Ovary (tissue), 1 donor: ENCODE data around the gene SH3RF3.

Experiments
- EP300 ChIP-seq: sonication (generic); formaldehyde crosslinking; IDR thresholded peaks from one replicate; pipeline ENCODE4 v1.6.1; 2017; ENCODE audit warnings: antibody characterized with exemption
- POLR2A ChIP-seq: fragments of 450-650 bp; IDR thresholded peaks from one replicate; pipeline ENCODE4 v1.6.1; 2017; ENCODE audit warnings: antibody characterized with exemption, mild to moderate bottlenecking, moderate library complexity

DNA sequence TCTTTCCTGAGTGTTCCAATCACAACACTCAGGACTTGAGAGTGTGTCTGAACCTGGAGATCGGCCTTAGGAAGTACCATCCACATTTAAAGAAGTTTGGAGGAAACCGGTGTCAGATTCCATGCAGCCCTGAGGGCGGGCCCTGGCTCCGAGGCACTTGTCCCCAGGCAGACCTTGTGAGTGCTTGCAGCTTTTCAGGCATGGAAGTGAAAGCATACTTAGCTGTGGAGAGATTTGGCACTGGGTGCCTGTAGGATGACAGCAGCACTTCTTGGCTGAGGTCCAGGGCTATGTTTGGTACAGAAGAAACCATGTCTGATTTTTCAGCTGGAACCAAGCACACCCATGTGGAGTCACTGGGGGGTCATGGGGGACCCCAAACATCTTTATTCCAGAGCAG is 253.9 kb downstream of the SH3RF3 start:
- TF ChIP-seq POLR2A, result no peak
- TF ChIP-seq EP300, result no peak
